CD4-positive, alpha-beta T cell treated with Interleukin-12 subunit alpha and Interleukin-12 subunit beta, for 1 hour (primary cell): ENCODE results near the gene MLXIP.
"Not testable (repeated sequence)": the region's sequence is repeated elsewhere in the genome, so short reads cannot be mapped to it uniquely, and the experiment has no call there.

Experiments
- DNase-seq: peaks from one replicate; pipeline ENCODE4 v3.0.0-alpha.2; 2020

The MLXIP gene

DNA sequence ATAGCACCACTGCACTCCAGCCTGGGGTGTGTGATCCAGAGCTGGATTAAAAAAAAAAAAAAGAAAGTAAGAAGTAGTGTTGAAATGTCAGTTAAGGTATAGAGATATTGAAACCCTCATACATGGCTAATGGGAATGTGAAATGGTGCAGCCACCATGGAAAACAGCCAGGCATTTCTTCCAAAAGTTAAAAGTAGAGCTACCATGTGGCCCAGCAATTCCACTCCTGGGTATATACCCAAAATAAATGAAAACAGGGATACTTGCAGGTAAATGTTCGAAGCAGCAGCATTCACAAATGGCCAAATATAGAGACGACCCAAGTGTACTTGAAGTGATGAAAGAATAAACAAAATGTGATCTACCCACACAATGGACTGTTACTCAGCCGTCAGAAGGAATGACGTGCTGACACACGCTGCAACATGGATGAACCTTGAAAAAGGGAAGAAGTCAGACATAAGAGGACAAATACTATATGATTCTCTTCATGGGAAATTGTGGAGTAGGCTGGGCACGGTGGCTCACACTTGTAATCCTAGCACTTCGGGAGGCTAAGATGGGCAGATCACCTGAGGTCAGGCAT lies 80.2 kb downstream of the MLXIP start:
- DNase-seq = no peak

DNA sequence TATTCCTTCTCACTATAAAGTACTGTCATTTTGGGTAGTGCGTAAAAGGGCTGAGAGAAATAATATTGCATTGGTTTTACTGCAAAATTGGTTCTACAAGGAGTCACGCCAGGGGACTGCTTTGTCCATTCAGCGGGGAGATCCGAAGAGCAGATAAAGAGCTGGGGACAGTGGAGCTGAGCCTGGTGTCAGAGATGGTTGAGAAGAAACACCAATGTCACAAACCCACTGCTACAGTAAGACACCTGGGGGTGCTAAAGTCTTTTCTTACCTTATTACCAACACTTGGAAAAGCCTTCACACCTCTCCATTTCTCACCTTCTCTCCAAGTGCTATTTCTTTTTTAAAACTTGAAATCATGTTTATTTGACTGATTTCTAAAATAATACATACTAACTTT lies 81.3 kb downstream of the MLXIP start:
- DNase-seq = no peak

DNA sequence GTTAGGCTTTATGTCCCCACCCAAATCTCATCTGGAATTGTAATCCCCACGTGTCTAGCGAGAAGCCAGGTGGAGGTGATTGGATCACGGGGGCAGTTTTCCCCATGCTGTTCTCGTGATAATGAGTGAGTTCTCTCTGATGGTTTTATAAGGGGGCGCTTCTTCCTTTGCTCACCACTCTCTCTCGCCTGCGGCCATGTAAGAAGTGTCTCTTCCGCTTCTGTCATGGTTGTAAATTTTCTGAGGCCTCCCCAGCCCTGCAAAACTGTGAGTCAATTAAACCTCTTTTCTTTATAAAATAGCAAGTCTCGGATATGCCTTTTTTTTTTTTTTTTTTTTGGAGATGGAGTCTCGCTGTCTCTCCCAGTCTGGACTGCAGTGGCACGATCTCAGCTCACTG lies 82.2 kb downstream of the MLXIP start:
- DNase-seq = no peak

DNA sequence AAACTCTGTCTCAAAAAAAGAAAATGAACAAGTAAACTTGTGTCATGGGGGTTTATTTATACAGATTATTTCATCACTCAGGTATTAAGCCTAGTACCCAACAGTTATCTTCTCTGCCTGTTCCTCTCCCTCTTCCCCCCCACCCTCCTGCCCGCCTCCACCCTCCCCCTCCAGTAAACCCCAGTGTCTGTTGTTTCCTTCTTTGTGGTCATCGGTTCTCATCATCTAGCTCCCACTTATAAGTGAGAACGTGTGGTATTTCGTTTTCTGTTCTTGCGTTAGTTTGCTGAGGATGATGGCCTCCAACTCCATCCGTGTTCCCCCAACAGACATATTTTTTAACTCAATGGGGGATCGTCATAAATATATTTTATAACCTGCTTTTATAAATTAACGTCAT lies 83.1 kb downstream of the MLXIP start:
- DNase-seq = peak; percentile 42

DNA sequence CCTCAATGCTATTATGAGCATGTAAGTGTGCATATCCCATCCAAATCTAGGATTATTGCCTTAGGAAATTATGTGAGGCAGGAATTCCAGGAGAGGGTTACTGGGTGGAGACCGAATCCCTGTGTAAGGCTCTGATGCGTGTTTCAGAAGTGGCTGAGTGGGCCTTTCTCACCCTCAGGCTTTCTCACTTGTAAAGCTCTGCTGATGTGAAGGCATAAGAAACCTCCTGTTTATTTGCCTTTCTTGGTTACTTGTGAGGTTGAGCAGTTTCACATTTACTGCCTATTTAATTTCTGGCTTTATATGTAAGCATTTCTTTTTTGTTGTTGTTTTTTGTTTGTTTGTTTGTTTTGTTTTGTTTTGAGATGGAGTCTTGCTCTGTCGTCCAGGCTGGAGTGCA lies 84.4 kb downstream of the MLXIP start:
- DNase-seq = no peak

DNA sequence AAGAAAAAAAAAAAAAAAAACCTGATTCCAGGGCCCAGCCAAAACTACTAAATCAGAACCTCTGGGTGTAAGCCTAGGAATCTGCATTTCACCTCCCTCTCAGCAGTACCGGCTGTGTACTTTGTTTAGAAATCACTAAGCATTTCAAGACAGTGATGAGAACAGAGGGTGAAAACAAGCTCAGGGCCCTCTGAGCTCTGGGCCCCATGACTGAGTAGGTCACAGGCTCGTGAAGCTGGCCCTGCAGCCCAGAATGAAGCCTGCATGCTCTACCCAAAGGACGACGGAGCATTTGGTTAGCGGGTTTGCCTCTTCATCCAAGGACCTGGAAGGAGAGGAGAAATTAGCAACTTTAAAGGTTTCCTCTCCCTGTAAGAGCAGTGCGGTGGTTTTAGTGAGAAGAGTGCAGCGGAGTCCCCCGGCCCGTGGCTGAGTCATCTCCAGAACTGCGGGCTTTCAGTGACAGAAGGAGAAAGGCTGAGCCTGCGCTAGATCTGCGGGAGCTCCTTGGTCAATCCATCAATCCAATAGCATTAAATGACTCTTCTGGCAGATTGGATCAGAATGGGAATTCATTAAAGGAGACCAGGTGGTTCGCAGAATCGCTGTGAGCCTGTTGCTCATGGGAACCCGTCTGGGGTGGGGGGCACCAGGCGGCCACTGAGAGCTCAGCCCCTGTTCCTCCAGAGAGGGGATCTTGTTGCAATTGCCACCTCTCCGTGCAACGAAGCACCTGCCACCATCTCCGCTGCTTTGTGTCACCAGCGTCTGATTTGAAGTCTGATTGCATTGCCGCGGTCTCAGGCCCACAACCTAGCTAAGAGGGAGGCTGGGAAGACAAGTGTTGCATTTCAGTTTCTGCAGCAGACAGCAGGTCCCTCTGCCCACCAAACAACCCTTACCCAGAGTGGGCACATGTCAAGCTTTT lies 88.1 kb downstream of the MLXIP start:
- peak; percentile 27 for DNase-seq

DNA sequence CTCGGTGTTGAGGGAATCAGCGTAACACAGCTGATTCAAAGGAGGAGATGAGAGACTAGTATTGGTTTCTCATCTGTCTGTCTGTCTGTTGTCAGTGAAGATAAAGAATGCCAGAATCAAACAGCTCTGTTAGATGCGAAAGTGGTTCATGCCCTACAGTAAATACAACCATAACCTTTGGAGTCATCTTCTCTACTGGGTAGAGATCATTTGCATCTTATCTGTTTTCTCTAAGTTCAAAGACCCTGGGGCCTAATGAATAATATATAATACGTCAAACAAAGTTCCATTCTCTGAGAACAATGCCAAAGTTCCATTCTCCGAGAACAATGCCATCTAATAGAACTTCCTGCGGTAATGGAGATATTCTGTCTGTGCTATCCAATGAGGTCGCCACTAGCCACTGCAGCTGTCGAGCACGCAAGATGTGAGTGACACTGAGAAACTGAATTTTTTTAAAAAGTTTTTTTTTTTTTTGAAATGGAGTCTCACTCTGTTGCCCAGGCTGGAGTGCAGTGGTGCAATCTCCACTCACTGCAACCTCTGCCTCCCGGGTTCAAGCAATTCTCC lies 88.9 kb downstream of the MLXIP start:
- no peak for DNase-seq

DNA sequence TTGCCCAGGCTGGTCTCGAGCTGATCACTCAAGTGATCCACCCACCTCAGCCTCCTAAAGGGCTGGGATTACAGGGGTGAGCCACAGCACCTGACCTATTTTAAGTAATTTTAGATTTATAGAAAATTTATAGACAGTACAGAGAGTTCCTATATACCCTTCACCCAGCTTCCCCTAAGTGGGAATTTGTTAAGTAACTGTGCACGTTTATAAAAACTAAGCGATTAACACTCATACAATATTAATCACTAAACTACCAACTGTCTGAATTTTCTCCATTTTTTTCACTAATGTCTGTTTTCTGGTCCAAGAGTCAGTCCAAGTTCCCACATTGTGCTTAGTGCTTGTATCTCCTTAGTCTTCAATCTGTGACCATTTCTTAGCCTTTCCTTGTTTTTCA lies 89.9 kb downstream of the MLXIP start:
- DNase-seq = no peak

DNA sequence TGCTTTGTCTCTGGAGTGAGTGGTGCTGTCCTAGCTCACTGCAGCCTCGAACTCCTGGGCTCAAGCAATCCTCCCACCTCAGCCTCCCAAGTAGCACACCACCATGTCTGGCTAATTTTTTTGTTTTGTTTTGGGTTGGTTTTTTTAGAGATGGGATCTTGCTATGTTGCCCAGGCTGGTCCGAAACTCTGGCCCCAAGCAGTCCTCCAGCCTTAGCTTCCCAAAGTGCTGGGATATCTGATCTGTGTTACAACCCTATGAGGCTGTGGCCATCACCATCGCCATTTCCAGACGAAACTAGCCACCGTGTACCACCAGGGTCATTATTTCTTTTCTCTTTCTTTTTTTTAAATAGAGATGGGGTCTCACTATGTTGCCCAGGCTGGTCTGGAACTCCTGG lies 92.8 kb downstream of the MLXIP start:
- no peak for DNase-seq

DNA sequence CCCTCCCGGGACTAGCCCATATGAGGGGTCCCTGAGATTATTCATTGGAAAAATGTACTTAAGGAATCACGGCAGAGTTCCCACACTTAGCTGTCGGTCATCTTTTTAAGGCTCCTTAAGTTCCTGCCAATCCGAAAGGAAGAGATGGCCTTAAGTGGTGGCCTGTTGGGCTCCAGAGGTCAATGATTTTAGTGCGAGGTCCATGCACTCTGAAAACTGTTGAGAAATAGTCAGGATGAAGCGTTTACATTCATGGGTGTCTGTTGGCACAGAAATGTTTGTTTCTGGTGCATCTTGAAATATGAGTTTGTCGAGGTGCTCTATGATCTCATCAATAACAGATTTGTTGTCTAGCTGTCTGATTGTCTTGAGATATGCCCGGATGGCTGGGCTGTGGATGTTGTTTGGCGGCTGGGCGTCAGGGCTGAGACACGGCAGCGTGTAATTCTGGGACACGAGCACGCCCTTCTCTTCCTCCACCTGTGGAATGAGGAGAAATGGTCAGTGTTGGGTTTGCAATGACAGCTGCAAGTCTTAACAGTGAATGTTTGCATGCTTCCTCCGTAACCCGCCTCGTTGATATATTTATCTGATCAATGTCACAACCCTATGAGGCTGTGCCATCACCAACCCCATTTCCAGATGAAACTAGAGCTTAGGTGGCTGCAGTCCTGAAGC lies 93.8 kb downstream of the MLXIP start:
- DNase-seq = no peak

DNA sequence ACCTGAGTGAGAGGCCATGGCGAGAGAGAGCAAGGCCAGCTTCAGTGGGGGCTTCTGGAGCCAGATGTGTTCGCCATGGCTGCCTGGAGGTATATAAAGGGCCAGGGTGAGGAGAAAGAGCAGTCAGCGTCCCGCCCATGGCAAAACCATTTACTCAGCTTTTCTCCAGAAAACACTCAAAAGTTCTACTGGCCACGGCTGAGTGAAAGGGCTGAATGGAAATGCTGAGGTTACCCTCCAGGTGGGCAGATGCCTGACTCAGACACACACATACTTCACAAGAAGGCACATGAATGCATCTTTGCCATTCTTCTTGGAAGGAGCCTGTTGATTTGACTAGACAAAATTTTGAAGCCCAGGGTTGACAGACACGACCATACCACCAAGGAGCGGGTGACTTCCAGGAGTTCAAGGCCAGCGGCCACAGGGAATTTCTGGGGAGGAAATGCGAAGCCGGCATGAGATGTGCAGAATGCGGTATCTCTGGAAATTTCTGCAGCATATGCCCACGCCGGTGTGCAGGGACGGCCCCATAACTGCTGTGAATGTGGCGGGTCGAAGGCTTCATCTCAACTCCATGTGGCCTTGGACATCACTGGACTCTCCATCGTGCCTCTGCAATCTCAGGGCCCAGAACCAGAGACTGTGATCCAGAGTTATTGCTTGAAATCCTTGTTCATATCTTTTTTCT lies 95.7 kb downstream of the MLXIP start, which contains the start of gene IL31:
Gene IL31 (minus strand): TSS at position 67 of the 691 bp plus-strand sequence. CDS start 49 bp downstream, at position 18.
- DNase-seq = no peak

DNA sequence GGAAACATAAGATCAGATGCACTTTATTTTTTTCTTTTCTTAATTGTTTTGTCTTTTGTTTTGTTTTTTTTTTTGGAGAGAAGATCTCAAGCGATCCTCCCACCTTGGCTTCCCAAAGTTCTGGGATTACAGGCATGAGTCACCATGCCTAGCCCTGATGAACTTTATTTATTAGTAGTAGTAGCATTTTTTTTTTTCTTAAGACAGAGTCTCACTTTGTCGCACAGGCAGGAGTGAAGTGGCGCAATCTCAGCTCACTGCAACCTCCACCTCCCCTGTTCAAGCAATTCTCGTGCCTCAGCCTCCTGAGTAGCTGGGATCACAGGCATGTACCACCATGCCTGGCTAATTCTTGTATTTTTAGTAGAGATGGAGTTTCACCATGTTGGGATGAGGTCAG lies 97.9 kb downstream of the MLXIP start:
- DNase-seq = not testable (repeated sequence)

DNA sequence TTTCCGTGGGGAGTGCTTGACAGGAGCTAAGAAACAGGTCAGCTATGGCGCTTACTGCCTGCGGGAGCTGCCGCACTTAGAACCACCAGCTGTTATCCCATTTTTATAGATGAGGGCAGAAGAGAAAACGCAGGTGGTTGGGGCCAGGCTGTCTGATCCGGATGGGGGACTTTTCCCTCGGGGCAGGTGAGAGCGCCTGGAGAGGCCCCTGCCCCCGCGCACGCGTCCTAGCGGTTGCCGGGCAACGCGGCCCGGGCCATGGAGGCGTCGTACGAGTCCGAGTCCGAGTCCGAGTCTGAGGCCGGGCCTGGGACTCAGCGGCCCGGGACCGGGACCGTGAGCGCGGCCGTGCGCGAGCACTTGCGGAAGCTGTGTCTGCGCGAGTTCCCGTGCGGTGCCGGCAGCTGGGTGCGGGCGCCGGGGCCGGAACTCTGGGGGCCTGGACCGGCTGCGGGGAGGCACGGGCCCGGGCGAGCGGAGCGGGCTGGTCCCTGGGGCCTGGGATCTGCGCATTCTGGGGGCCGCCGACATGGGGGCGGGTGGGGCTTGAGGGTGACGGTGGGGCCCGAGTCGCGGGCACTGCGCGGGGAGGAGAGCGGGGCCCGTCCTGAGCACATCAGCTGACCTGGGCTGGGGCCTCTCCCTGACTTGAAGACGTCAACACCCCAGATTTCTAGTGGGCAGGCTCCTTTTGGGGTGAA lies 104.5 kb downstream of the MLXIP start, which contains the start of gene LRRC43:
Gene LRRC43 (plus strand): TSS at position 237 of the 701 bp plus-strand sequence. CDS start 22 bp downstream, at position 259.
- peak; percentile 28 for DNase-seq

DNA sequence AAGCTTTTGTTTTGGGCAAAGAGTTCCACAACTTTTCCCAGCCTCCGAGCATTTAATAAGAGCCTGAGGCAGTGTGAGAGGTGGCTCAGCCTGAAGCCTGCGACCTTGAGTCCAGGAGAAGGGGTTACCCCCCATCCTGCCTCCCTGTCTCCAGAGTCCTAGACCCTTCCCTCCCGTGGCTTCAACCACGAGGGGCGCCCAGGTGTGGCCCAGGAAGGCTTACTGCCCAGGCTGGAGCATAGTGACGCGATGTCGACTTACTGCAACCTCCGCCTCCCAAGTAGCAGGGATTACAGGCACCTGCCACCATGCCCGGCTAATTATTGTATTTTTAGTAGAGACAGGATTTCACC lies 105.0 kb downstream of the MLXIP start:
- no peak for DNase-seq

DNA sequence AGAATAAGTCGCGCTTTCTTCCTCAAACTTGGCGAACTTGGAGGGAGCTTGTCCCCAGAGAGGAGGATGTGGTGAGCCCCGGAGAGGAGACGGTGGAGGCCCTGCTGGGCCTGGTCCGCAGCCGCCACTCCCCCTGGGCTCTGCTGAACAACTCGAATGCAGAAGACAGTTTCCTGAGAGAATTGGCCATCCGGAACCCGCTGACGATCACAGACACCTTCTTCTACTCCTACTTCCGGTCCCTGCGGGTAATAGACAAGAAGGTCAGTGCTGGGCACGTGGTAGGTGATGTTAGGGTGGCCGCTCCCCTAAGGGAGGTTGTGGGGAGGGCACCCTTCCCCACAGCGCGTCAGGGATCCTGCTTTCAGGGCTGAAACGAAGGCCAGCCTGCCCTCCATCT lies 106.0 kb downstream of the MLXIP start:
- no peak for DNase-seq

DNA sequence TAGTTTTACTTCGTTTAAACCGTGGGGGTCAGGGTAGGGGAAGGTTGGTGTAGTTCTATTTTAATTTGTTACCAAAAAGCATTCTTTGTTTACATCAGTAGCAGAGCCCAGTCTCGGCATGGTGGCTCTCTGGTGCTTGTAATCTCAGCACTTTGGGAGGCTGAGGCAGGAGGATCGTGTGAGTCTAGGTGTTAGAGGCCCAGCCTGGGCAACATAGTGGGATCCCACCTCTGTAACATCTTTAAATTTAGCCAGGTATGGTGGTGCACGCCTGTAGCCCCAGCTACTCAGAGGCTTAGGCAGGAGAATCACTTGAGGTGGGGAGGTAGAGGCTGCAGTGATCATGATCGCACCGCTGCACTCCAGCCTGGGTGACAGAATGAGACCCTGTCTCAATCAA lies 106.5 kb downstream of the MLXIP start:
- DNase-seq = no peak

DNA sequence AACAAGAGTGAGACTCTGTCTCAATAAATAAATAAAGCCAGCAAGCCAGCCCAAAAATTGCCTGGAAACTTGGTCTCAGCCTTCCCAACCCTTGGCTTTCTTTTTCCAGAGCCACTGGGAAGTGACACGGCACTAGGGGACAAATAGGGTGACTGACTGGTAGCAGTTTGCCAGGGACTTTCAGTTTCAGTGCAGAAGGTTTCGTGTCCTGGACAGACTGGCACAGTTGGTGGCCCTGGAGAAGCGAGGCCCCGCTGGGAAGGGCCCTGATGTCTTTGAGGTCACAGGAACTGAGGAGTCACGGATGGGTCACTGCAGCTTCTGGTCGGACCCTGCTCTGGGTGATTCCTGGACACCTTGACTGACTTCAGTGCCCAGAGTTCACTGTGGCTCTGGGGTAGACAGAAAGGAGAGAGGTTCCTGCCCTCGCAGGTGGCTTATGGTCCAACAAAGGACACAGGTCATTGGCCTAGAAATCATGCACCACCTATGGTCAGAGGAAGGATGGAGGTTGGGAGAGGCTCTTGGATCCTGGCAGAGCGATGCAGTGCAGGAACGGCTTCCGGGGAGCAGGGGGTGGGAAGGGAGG lies 107.0 kb downstream of the MLXIP start:
- no peak for DNase-seq

DNA sequence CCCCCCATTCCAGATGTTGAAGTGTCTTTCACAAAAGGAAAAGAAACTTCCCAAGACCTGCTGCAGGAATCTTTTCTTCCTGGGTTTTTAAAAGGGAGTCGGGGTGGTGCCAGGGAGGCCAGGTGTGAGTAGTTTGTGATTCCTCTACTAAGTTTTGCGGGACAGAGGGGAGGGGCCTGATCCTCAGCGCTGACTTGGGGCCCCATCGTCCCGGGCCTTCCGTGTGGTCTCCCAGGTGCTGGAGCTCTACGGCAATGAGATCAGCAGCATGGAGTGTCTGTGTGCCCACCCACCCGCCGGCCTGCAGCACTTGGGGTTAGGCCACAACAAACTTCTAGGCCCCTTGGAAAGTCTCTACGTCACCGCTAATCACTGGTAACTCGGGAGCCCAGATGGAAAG lies 108.9 kb downstream of the MLXIP start:
- no peak for DNase-seq

DNA sequence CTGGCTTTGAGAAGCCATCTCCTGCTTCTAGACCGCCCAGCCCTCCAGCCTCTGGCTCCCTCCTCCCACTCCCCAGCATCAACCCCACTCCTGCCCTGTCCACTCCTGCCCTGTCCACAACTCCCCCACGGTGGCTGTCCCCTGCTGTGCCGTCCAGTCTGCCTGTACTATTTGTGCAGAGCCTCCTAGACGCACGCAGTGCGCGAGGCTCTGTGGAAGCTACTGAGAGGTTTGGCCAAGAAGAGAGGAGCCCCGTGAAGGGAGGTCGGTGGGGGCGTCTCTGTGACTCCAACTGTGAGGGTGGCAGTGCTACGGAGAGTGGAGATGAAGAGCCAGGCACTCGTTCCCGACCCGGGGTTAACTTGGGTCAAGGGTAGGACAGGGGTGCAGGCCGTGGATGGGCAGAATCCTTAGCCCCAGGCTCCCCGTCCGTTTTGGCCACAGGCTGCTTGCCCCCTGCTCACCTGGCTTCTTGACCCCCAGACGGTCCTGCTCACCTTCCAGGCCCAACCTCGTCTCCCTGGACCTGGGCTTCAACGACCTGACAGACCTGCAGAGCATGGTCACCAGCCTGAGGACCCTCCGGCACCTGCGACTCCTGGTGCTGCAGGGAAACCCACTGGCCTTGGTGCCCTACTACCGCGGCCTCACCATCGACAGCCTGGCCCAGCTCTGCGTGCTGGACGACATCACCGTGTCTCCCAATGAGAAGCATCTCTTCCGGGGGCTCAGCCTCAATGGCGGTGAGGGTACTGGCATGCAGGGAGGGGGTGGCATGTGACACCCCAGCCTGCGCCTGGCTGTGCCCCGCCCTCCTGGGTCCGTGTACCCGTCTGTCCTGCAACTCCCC lies 111.3 kb downstream of the MLXIP start:
- DNase-seq = no peak

DNA sequence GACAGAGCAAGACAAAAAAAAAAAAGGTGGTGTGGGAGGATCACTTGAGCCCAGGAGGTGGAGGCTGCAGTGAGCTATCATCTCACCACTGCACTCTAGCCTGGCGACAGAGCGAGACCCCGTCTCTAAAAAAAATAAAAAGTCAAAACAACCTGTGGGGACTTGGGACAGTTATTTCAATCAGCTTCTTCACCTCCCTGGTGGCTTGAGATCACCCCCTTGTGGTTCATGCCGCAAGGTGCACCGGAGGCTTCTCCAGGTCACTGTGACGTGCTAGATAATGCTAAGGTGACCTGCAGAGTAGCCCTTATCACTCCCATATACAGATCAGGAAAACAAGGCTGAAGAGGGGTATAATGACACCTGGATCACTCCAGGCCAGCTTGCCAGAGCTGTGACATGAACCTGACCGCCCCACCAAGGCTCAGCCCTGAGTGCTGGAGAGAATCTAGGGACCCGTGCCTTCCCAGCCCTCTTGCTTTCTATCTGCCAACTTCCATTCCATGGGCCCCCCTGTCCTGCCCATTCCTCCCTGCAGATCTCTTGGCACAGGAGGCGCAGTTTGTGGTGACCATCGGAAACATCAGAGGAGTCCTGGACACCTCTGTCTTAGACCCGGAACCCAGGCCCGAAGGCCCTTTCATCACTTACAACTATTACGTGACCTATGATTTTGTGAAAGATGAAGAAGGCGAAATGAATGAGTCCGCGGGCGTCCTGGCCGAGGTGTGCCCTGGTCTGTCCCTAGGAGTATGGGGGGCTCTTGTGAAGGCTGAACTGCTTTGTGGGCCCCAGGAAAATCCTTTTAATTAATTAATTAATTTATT lies 112.5 kb downstream of the MLXIP start:
- DNase-seq = peak; percentile 73
